Ascending aorta (tissue), 2 donors: ENCODE data around the gene BCAT1. TPM values are rescaled to one million over a fixed set of nuclear protein-coding genes. Genes with fewer than 3 reads are reported as not detected.

Experiments
- DNase-seq, 2 donors: peaks; one replicate each; pipeline ENCODE4 v3.0.0-alpha.2; 2019; ENCODE audit warnings: low spot score in 2 of 2
- H3K27ac ChIP-seq, 2 donors: fragments of 200-600 bp; sonication (generic); one replicate each; pipeline ENCODE4 v1.5.1; 2016 to 2017; ENCODE audit warnings: mild to moderate bottlenecking in 1 of 2
- H3K27me3 ChIP-seq: fragments of 200-600 bp; sonication (generic); one replicate; pipeline ENCODE4 v1.5.1; 2017
- H3K36me3 ChIP-seq, 2 donors: fragments of 200-600 bp; sonication (generic); one replicate each; pipeline ENCODE4 v1.5.1; 2016
- H3K4me1 ChIP-seq, 2 donors: fragments of 200-600 bp; sonication (generic); one replicate each; pipeline ENCODE4 v1.5.1; 2016 to 2017; ENCODE audit warnings: mild to moderate bottlenecking in 1 of 2
- H3K4me3 ChIP-seq, 2 donors: fragments of 200-600 bp; sonication (generic); one replicate each; pipeline ENCODE4 v1.5.1; 2016 to 2017; ENCODE audit warnings: mild to moderate bottlenecking in 1 of 2
- H3K9me3 ChIP-seq, 2 donors: fragments of 200-600 bp; sonication (generic); one replicate each; pipeline ENCODE4 v1.5.1; 2016
- CTCF ChIP-seq, 3 experiments: fragments of 200-600 bp in 2 of 3; fragments of 450-650 bp in 1 of 3; sonication (generic) in 2 of 3; IDR thresholded peaks; one replicate each; pipeline ENCODE4 v1.5.1; 2016 to 2019; ENCODE audit warnings: antibody characterized with exemption in 3 of 3, mild to moderate bottlenecking in 1 of 3, moderate library complexity in 1 of 3
- intact Hi-C: fragments of 100-400 bp; cut with DNase I; formaldehyde crosslinking; loops from one replicate; pipeline ENCODE4 v1.15.1; 2023
- total RNA-seq: library from RNA; depleted of rRNA; stranded (reverse); fragments of >200 nt; gene quantifications from one replicate; pipeline ENCODE4 v1.1.0, GENCODE V29; 2016

Gene BCAT1
- total RNA-seq, 1 donor from 2014 or later: 16.5 TPM

GRCh38 chr12:24899503-24900075 is 49.3 kb downstream of the BCAT1 start:
- DNase-seq: no peak
- Histone ChIP-seq H3K27me3 (no peaks in the 10 kb centered on the region), H3K27ac (no peak overlapping the region), H3K9me3 (no peaks in the 10 kb centered on the region), H3K36me3 (no peaks in the 10 kb centered on the region), H3K4me1 (peaks cover 3 to 13% of the 10 kb centered on the region in 2 donors), H3K4me3 (no peak overlapping the region)
- intact Hi-C loops: no loop called here
- no peak for TF ChIP-seq CTCF (IDR thresholded peaks at IDR 0.05)

- Histone ChIP-seq H3K4me1 (peaks cover 3 to 13% of the 10 kb centered on the region in 2 donors), H3K9me3 (no peaks in the 10 kb centered on the region), H3K36me3 (no peaks in the 10 kb centered on the region), H3K27ac (no peak overlapping the region), H3K4me3 (no peak overlapping the region), H3K27me3 (no peaks in the 10 kb centered on the region)
- no peak for TF ChIP-seq CTCF (IDR thresholded peaks at IDR 0.05)
- no peak for DNase-seq
- intact Hi-C loops: no loop called here
These were observed 50.3 kb downstream of the BCAT1 start for GRCh38 chr12:24898606-24899005.

- H3K4me1 ChIP-seq: peaks cover 3 to 13% of the 10 kb centered on the region in 2 donors
- intact Hi-C loops: no loop called here
- H3K36me3 ChIP-seq: no peaks in the 10 kb centered on the region
- no peaks in the 10 kb centered on the region for H3K9me3 ChIP-seq
- H3K27ac ChIP-seq: no peak overlapping the region
- H3K27me3 ChIP-seq: no peaks in the 10 kb centered on the region
- DNase-seq: no peak
- no peak overlapping the region for H3K4me3 ChIP-seq
- no peak for TF ChIP-seq CTCF (IDR thresholded peaks at IDR 0.05)
These were observed 50.7 kb downstream of the BCAT1 start for GRCh38 chr12:24898185-24898584.

GRCh38 chr12:24896171-24896570 is 52.7 kb downstream of the BCAT1 start:
- no peaks in the 10 kb centered on the region for H3K36me3 ChIP-seq
- intact Hi-C loops: no loop called here
- no peak for TF ChIP-seq CTCF (IDR thresholded peaks at IDR 0.05)
- no peaks in the 10 kb centered on the region for H3K9me3 ChIP-seq
- H3K4me1 ChIP-seq: peaks cover 0 to 9% of the 10 kb centered on the region in 2 donors
- peak overlapping the region in 1 of 2 donors; percentile 33 for H3K27ac ChIP-seq
- no peak overlapping the region for H3K4me3 ChIP-seq
- no peak for DNase-seq
- no peaks in the 10 kb centered on the region for H3K27me3 ChIP-seq

- H3K36me3 ChIP-seq: no peaks in the 10 kb centered on the region
- H3K9me3 ChIP-seq: no peaks in the 10 kb centered on the region
- intact Hi-C loops: no loop called here
- no peak for TF ChIP-seq CTCF (IDR thresholded peaks at IDR 0.05)
- peaks cover 0 to 9% of the 10 kb centered on the region in 2 donors for H3K4me1 ChIP-seq
- no peak for DNase-seq
- H3K4me3 ChIP-seq: no peak overlapping the region
- H3K27me3 ChIP-seq: no peaks in the 10 kb centered on the region
- peak overlapping the region in 1 of 2 donors; percentile 33 for H3K27ac ChIP-seq
These were observed 53.3 kb downstream of the BCAT1 start for GRCh38 chr12:24895612-24896011.

- Histone ChIP-seq H3K36me3 (no peaks in the 10 kb centered on the region), H3K27me3 (no peaks in the 10 kb centered on the region), H3K9me3 (no peaks in the 10 kb centered on the region), H3K4me3 (no peak overlapping the region), H3K4me1 (peaks cover 0 to 9% of the 10 kb centered on the region in 2 donors), H3K27ac (no peak overlapping the region)
- intact Hi-C loops: no loop called here
- DNase-seq: no peak
- TF ChIP-seq CTCF (IDR thresholded peaks at IDR 0.05): no peak
These were observed 54.0 kb downstream of the BCAT1 start for GRCh38 chr12:24894879-24895278.
